GM12892 (cell line): Measurements from ENCODE around the gene ADNP.

Source experiments
- POLR2A ChIP-seq: IDR thresholded peaks from 2 replicates; pipeline ENCODE4 v1.6.1; 2011; ENCODE audit warnings: low read depth, low read length, control low read depth
- POLR2AphosphoS5 ChIP-seq: IDR thresholded peaks from 2 replicates; pipeline ENCODE4 v1.6.1; 2011; ENCODE audit warnings: low read depth, low read length, control low read depth
- TAF1 ChIP-seq: IDR thresholded peaks from 2 replicates; pipeline ENCODE4 v1.6.1; 2011; ENCODE audit warnings: low read depth, mild to moderate bottlenecking, control low read depth, low read length, borderline replicate concordance

DNA sequence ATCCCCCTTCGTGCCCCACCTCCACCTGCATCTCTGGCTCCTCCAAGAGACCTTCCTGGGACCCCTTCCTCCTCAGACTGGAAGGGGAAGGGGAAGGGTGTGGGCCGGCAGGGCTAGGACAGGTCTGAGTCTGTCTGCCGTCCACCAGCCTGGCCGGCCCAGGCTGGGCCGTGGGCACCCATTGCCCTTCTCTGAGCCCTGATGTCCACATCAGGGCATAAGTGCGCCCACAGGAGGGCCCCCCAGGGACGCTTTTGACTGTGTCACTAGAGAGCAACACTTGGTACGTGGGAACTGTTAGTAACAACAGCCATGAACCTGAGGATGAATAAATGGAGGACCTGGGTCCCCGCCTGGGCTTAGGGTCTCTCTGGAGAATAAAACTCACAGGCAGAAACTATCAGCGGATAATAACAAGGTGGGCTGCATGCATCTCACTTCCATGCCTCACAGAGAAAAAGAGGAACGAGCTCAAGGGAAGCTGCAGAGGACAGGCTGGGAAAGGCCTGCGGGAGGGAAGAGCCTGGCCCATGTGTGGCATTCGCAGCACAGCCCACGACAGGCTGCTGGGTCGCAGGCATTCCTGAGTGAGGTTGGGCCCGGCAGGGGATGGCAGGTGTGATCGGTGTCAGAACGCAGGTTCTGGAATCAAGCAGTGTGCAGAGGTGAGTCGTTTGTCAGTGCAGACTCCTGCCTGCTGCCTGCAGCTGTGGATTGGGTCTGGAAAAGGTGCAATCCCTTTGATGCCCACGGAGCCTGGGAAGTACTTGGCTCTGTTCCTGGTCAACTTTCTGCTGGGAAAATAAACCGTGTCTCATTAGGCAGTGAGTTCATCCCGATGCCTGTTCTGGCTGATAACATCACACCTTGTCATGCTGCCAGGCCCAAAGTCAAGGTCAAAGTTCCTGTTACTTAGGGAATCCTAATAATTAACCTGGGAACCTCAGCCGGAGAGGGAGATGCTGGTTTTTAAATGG lies 75.5 kb downstream of the ADNP start:
- TF ChIP-seq POLR2A = no peak
- no peak for TF ChIP-seq POLR2AphosphoS5
- no peak for TF ChIP-seq TAF1
